ENCODE measurements around the gene AUH.

The AUH gene

DNA sequence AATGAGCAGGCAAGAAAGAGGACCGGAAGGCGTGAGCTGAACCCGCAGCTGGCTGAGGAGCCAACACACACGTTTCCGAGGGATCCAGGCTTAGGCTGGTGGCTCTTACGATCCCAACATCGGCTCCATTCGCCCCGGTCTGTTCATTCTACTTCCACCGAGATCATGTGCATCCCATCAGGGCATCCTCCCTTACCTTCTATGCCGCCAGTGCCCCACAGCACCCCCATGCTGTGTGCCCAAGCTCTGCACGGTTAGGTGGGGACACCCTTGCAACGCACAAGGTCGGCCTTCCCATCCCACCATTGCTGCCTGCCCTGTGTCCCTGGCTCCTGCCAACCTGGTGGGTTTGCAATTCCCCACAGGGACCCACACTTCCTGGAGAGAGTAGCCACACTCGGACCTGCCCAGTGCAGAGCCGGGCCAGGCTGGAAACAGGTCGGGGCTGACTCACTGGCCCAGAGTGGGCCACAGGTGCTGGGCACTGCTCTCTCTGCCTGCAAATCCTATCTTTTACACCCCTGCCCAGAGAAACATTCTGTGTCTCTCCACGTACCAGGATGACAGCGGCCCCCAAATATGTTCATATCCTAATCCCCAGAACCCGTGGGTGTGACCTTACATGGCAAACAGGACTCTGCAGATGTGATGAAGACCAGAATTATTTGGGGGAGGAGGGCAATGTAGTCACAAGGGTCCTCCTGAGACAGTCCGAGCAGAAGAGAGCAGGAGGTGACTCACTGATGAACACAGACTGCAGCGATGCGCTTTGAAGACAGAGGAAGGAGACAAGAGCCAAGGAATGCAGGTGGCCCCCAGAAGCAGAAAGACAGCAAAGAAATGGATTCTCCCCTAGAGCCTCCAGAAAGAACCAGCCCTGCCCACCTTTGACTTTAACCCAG, 182.2 kb downstream of the AUH start:
- FAIRE-seq (no peak), DNase-seq (ENCODE audit: extremely low spot score, insufficient read length, low read depth) (no peak)

DNA sequence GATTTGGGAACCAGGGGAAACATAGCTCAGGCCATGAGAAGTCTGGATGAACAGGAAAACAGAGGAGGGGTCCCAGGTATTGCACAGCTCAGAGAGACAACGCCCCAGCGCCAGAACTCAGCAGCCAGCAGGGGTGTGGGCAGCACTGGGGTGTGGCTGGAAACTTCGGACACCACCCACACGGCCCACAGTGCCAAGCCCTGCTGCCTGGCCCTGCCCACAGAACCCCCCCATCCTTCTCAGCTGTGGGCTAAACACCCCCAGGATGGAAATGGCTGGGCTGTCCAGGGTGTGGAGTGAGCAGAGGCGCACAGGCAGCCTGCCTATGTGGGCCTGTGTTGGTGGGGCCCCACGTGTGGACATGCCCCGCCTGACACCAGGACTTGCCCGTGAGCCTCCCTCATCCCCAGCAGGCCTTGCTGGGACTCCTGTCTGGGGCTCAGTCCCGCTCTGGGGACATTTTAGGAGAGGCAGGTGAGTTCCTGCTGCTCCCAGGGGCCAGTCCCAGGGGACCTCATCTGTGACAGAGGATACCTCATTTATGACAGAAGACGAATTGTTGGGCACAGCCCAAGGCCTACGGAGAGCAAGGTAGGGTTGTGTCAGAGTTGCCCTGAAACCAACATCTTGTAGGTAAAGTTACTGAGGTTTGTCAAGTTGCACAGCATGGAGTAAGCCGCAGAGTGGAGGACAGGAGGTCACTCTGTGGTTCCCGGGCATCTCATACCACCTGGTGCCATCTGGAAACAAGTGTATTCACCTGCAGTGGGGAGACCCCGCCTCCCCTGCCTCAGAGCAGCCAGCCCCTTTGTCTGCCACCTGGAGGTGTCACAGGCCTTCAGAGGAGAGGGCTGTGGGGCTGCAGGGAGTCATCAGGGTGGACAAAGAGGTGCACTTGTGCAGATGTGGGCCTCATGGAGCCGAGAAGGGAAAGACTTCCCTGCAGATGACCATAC, 183.2 kb downstream of the AUH start:
- no peak for DNase-seq (ENCODE audit: extremely low spot score, insufficient read length, low read depth)
- FAIRE-seq: no peak

GRCh38 chr9:91177661-91178280, 183.9 kb downstream of the AUH start:
- no peak for DNase-seq (ENCODE audit: extremely low spot score, insufficient read length, low read depth)
- FAIRE-seq: no peak

GRCh38 chr9:91177081-91177480, 184.6 kb downstream of the AUH start:
- DNase-seq (ENCODE audit: extremely low spot score, insufficient read length, low read depth): no peak
- FAIRE-seq: no peak

DNA sequence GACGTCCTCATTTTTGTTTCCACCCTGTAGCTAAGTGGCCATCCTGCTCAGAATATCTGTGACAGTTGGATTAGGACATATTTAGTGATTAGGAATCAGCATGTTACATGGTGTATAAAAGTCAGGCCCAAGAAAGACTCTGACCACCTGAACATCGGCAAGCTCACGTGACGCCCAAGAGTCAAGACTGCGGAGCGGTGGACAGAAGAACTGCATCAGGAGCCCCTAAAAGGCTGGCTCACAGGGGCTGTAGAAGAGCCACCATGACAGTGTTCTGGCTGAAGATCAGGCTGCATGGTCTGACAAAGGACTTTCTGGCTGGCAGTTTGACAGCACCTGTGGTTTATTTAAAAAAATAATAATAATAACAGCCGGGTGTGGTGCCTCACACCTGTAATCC, 185.3 kb downstream of the AUH start:
- DNase-seq (ENCODE audit: extremely low spot score, insufficient read length, low read depth) (no peak), FAIRE-seq (no peak)

DNA sequence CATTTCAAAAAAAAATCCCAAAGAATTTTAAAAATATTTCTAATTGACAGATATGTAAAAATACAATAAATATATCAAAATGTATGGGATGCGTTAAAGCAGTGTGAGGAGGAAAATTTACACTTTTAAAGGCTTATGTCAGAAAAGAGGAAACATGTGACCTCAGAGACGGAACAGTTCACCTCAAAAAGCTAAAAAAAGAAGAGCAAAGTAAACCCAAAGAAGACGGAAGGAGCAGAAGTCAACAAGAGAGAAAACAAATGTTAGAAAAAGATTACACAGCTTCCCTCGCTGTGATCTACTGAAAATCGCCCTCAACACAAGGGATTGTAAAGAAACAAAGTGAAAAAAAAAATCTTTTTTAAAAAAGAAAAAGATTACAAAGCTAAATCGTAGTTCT, 186.9 kb downstream of the AUH start:
- DNase-seq (ENCODE audit: extremely low spot score, insufficient read length, low read depth): no peak
- peak; percentile 79 for FAIRE-seq

GRCh38 chr9:91172329-91172728, 189.4 kb downstream of the AUH start:
- FAIRE-seq (no peak), DNase-seq (ENCODE audit: extremely low spot score, insufficient read length, low read depth) (no peak)

DNA sequence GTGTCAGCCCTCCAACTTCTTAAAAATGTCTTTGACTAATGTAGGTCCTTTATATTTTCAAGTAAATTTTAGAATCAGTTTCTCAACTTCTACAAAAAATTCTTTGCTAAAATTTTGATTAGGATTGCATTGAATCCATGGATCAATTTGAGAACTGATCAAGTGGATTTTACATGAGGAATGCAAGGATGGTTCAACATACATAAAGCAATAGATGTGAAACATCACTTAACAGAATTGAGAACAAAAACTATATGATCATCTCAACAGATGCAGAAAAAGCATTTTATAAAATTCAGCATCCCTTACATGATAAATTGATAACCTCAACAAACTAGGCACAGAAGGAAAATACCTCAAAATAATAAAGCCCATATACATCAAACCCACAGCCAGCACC, 190.8 kb downstream of the AUH start:
- no peak for FAIRE-seq
- no peak for DNase-seq (ENCODE audit: extremely low spot score, insufficient read length, low read depth)

- DNase-seq (ENCODE audit: extremely low spot score, insufficient read length, low read depth): no peak
- FAIRE-seq: no peak
These were observed 194.8 kb downstream of the AUH start for GRCh38 chr9:91166796-91167366.

DNA sequence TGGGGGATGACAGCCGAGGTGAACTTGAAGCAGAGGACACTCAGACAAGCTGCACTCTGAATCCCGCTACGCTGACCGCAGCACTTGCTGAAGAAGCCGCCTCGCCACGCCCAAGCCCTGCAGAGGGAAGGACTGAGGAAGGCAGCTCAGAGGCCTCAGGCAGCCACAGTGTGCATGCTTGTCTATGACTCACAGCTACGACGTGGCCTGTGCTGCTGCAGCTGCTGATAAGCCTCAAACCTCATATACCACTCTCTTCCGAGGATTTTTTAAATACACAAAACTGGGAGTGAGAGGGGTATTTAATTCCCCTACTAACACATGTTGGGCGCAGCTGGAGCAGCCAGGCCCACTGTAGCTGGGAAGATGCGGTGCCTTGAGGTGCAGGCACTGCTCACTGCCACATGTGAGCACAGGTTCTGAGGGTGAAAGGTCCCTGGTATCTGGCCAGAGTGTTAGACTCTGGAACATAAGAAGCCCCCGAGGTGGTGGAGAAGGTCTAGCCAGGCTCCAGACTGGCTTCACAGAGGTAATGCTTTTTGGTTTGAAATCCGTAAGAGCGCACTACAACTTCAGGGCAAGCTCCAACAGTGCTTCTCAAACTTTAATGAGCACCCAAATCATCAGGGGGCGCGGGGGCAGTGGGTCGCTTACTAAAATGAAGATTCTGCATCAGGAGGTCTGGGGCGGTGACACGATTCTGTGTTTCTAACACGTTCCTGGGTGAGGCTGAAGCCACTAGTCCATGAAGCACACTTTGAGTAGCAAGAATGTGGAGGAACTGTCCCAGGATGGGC, 196.8 kb downstream of the AUH start:
- no peak for FAIRE-seq
- no peak for DNase-seq (ENCODE audit: extremely low spot score, insufficient read length, low read depth)

Measured in GM18507 (cell line).